ENCODE data around the gene IGF1R. TPM values are rescaled to one million over a fixed set of nuclear protein-coding genes. Genes with fewer than 3 reads are reported as not detected.

The IGF1R gene
- total RNA-seq, 2 donors from 2014 or later, result 115 to 119 TPM

- Mint-ChIP-seq H3K4me3 (no peak overlapping the region), H3K4me1 (peaks cover 48% of the 10 kb centered on the region), H3K9me3 (no peaks in the 10 kb centered on the region), H3K27me3 (ENCODE audit: insufficient read depth) (no peaks in the 10 kb centered on the region), H3K36me3 (ENCODE audit: low read depth) (no peaks in the 10 kb centered on the region), H3K27ac (peak overlapping the region; percentile 3)
- no peak for DNase-seq
- Histone ChIP-seq H3K9ac (ENCODE audit: extremely low read depth, low read length, poor library complexity, severe bottlenecking) (no peak overlapping the region), H3K9me3 (ENCODE audit: control insufficient read depth, low read length) (no peaks in the 10 kb centered on the region), H3K4me3 (ENCODE audit: low read length) (no peak overlapping the region), H3K36me3 (ENCODE audit: control insufficient read depth, insufficient read depth, low read length) (no peaks in the 10 kb centered on the region), H3K4me1 (ENCODE audit: control insufficient read depth, insufficient read depth, low read length) (no peaks in the 10 kb centered on the region), H3K27ac (ENCODE audit: low read depth, low read length) (no peak overlapping the region), H3K27me3 (ENCODE audit: control insufficient read depth, insufficient read depth, low read length, poor library complexity, severe bottlenecking) (no peaks in the 10 kb centered on the region)
- WGBS, 2 experiments (ENCODE audit: insufficient coverage in 1 of 2, insufficient read length in 1 of 2), result 77 to 79% methylated on average over 10 to 12 of the region's 12 CpGs
- TF ChIP-seq CTCF (conservative IDR thresholded peaks at IDR 0.05), result no peak
Measured at GRCh38 chr15:98873441-98874218, 225.3 kb downstream of the IGF1R start.

- Mint-ChIP-seq H3K27me3 (ENCODE audit: insufficient read depth) (no peaks in the 10 kb centered on the region), H3K27ac (peak overlapping the region; percentile 3), H3K4me3 (no peak overlapping the region), H3K9me3 (no peaks in the 10 kb centered on the region), H3K4me1 (peaks cover 45% of the 10 kb centered on the region), H3K36me3 (ENCODE audit: low read depth) (no peaks in the 10 kb centered on the region)
- Histone ChIP-seq H3K4me1 (ENCODE audit: control insufficient read depth, insufficient read depth, low read length) (no peaks in the 10 kb centered on the region), H3K36me3 (ENCODE audit: control insufficient read depth, insufficient read depth, low read length) (no peaks in the 10 kb centered on the region), H3K9ac (ENCODE audit: extremely low read depth, low read length, poor library complexity, severe bottlenecking) (no peak overlapping the region), H3K9me3 (ENCODE audit: control insufficient read depth, low read length) (no peaks in the 10 kb centered on the region), H3K4me3 (ENCODE audit: low read length) (no peak overlapping the region), H3K27ac (ENCODE audit: low read depth, low read length) (no peak overlapping the region), H3K27me3 (ENCODE audit: control insufficient read depth, insufficient read depth, low read length, poor library complexity, severe bottlenecking) (no peaks in the 10 kb centered on the region)
- TF ChIP-seq CTCF (conservative IDR thresholded peaks at IDR 0.05), result no peak
- 79 to 97% methylated on average over 5 to 7 of the region's 7 CpGs for WGBS, 2 experiments (ENCODE audit: insufficient coverage in 1 of 2, insufficient read length in 1 of 2)
- DNase-seq, result no peak
Measured at GRCh38 chr15:98874370-98874769, 226.0 kb downstream of the IGF1R start.

GRCh38 chr15:98874773-98875172 lies 226.4 kb downstream of the IGF1R start:
- H3K27ac Mint-ChIP-seq, result no peak overlapping the region
- TF ChIP-seq CTCF (conservative IDR thresholded peaks at IDR 0.05), result no peak
- no peaks in the 10 kb centered on the region for H3K4me1 ChIP-seq (ENCODE audit: control insufficient read depth, insufficient read depth, low read length)
- 83 to 89% methylated on average over 6 to 8 of the region's 8 CpGs for WGBS, 2 experiments (ENCODE audit: insufficient coverage in 1 of 2, insufficient read length in 1 of 2)
- no peak for DNase-seq
- H3K27me3 ChIP-seq (ENCODE audit: control insufficient read depth, insufficient read depth, low read length, poor library complexity, severe bottlenecking), result no peaks in the 10 kb centered on the region
- H3K27ac ChIP-seq (ENCODE audit: low read depth, low read length), result no peak overlapping the region
- H3K4me1 Mint-ChIP-seq, result peaks cover 45% of the 10 kb centered on the region
- H3K36me3 Mint-ChIP-seq (ENCODE audit: low read depth), result no peaks in the 10 kb centered on the region
- H3K36me3 ChIP-seq (ENCODE audit: control insufficient read depth, insufficient read depth, low read length), result no peaks in the 10 kb centered on the region
- H3K4me3 ChIP-seq (ENCODE audit: low read length), result no peak overlapping the region
- H3K9ac ChIP-seq (ENCODE audit: extremely low read depth, low read length, poor library complexity, severe bottlenecking), result no peak overlapping the region
- H3K9me3 ChIP-seq (ENCODE audit: control insufficient read depth, low read length), result no peaks in the 10 kb centered on the region
- H3K27me3 Mint-ChIP-seq (ENCODE audit: insufficient read depth), result no peaks in the 10 kb centered on the region
- no peak overlapping the region for H3K4me3 Mint-ChIP-seq
- no peaks in the 10 kb centered on the region for H3K9me3 Mint-ChIP-seq
